ENCODE data around the gene CLPSL2.

- no peak for TF ChIP-seq POLR2A (IDR thresholded peaks at IDR 0.05)
- TF ChIP-seq, protein P1, sequence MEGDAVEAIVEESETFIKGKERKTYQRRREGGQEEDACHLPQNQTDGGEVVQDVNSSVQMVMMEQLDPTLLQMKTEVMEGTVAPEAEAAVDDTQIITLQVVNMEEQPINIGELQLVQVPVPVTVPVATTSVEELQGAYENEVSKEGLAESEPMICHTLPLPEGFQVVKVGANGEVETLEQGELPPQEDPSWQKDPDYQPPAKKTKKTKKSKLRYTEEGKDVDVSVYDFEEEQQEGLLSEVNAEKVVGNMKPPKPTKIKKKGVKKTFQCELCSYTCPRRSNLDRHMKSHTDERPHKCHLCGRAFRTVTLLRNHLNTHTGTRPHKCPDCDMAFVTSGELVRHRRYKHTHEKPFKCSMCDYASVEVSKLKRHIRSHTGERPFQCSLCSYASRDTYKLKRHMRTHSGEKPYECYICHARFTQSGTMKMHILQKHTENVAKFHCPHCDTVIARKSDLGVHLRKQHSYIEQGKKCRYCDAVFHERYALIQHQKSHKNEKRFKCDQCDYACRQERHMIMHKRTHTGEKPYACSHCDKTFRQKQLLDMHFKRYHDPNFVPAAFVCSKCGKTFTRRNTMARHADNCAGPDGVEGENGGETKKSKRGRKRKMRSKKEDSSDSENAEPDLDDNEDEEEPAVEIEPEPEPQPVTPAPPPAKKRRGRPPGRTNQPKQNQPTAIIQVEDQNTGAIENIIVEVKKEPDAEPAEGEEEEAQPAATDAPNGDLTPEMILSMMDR (IDR thresholded peaks at IDR 0.05), result no peak
These were observed 32.3 kb downstream of the CLPSL2 start for GRCh38 chr6:35808688-35809087.

Measured in body of pancreas (tissue), 4 donors.